Measurements from ENCODE around the gene TOP3A. TPM values are rescaled to one million over a fixed set of nuclear protein-coding genes. Genes with fewer than 3 reads are reported as not detected.

TOP3A gene
- total RNA-seq, 1 donor from 2014 or later = 49.2 TPM

DNA sequence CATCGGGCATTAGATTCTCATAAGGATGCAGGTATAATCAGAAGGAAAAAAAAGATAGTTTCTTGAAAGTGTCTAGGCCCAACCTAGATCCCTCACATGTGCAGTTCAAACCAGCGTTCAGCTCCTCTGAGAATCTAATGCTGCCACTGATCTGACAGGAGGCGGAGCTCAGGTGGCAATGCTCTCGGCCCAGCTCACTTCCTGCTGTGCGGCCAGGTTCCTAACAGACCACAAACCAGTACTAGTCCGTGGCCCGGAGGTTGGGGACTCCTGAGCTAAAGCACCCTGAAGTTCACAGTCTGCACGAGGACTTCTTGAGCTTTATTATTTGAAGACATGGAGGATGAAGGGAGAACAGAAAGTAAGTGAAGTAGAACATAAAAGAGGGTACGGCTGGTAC is 17.1 kb upstream of the TOP3A start:
- no peak overlapping the region for H3K4me3 Mint-ChIP-seq
- H3K4me1 ChIP-seq = no peaks in the 10 kb centered on the region
- no peaks in the 10 kb centered on the region for H3K9me3 ChIP-seq (ENCODE audit: low read depth)
- no peaks in the 10 kb centered on the region for H3F3A ChIP-seq (ENCODE audit: low read depth)
- H3K9ac ChIP-seq = no peak overlapping the region
- no peaks in the 10 kb centered on the region for H3K79me2 ChIP-seq (ENCODE audit: low read depth)
- H3K36me3 Mint-ChIP-seq = peaks cover 26% of the 10 kb centered on the region
- H3K4me2 ChIP-seq = no peak overlapping the region
- no peak for TF ChIP-seq EZH2phosphoT487 (IDR thresholded peaks at IDR 0.05)
- TF ChIP-seq, protein P1, sequence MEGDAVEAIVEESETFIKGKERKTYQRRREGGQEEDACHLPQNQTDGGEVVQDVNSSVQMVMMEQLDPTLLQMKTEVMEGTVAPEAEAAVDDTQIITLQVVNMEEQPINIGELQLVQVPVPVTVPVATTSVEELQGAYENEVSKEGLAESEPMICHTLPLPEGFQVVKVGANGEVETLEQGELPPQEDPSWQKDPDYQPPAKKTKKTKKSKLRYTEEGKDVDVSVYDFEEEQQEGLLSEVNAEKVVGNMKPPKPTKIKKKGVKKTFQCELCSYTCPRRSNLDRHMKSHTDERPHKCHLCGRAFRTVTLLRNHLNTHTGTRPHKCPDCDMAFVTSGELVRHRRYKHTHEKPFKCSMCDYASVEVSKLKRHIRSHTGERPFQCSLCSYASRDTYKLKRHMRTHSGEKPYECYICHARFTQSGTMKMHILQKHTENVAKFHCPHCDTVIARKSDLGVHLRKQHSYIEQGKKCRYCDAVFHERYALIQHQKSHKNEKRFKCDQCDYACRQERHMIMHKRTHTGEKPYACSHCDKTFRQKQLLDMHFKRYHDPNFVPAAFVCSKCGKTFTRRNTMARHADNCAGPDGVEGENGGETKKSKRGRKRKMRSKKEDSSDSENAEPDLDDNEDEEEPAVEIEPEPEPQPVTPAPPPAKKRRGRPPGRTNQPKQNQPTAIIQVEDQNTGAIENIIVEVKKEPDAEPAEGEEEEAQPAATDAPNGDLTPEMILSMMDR (IDR thresholded peaks at IDR 0.05) = no peak
- no peak for TF ChIP-seq EZH2 (IDR thresholded peaks at IDR 0.05)
- no peak overlapping the region for H3K27ac ChIP-seq
- H2AFZ ChIP-seq (replicated peaks) = no peak overlapping the region
- H3K9me3 Mint-ChIP-seq = no peaks in the 10 kb centered on the region
- no peak overlapping the region for H3K4me3 ChIP-seq
- H3K4me1 Mint-ChIP-seq = no peaks in the 10 kb centered on the region
- H3K36me3 ChIP-seq = no peaks in the 10 kb centered on the region
- no peaks in the 10 kb centered on the region for H3K27me3 ChIP-seq
- H3K27me3 Mint-ChIP-seq (ENCODE audit: insufficient read depth, low read depth) = no peaks in the 10 kb centered on the region
- H4K20me1 ChIP-seq (ENCODE audit: low read depth) = no peaks in the 10 kb centered on the region
- DNase-seq (ENCODE audit: low spot score) = no peak
- H3K27ac Mint-ChIP-seq = no peak overlapping the region

DNA sequence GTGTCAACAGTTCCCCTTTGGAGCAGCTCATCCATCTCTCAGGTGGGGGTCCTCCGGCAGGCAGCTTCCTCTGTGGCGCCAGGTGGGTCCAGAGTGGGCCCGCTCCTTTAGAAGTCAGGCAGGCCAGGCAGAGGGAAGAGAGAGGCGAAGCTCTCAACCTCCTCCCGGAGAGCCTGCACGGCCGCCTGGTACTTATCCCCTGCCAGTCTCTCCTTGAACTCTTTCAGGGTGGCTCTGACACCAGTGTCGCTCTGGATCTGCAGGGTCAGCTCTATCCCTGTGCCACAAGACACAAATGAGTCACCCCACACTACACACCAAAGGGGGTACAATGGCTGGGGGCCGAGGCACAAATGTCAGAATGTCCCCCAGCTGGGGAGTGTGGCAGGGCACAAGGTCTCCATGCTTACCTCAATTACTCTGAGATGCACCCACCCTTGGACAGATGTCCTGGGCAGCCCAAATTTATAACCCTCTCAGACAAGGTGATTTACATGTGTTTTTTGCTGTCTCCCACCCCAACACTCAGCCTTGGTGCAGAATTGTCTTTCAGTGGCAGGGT is 13.9 kb upstream of the TOP3A start:
- no peak overlapping the region for H3K4me3 ChIP-seq
- H4K20me1 ChIP-seq (ENCODE audit: low read depth) = no peaks in the 10 kb centered on the region
- H3K9me3 Mint-ChIP-seq = no peaks in the 10 kb centered on the region
- no peaks in the 10 kb centered on the region for H3K4me1 Mint-ChIP-seq
- H3K27ac ChIP-seq = no peak overlapping the region
- H3K36me3 ChIP-seq = no peaks in the 10 kb centered on the region
- H3F3A ChIP-seq (ENCODE audit: low read depth) = no peaks in the 10 kb centered on the region
- peaks cover 17% of the 10 kb centered on the region for H3K36me3 Mint-ChIP-seq
- H3K27me3 ChIP-seq = no peaks in the 10 kb centered on the region
- no peak overlapping the region for H3K9ac ChIP-seq
- no peak overlapping the region for H3K4me2 ChIP-seq
- H2AFZ ChIP-seq (replicated peaks) = no peak overlapping the region
- H3K79me2 ChIP-seq (ENCODE audit: low read depth) = no peaks in the 10 kb centered on the region
- no peak for TF ChIP-seq EZH2phosphoT487 (IDR thresholded peaks at IDR 0.05)
- no peak for TF ChIP-seq EZH2 (IDR thresholded peaks at IDR 0.05)
- TF ChIP-seq, protein P1 (IDR thresholded peaks at IDR 0.05) = no peak
- DNase-seq (ENCODE audit: low spot score) = no peak
- no peaks in the 10 kb centered on the region for H3K4me1 ChIP-seq
- no peaks in the 10 kb centered on the region for H3K27me3 Mint-ChIP-seq (ENCODE audit: insufficient read depth, low read depth)
- H3K27ac Mint-ChIP-seq = no peak overlapping the region
- no peaks in the 10 kb centered on the region for H3K9me3 ChIP-seq (ENCODE audit: low read depth)
- no peak overlapping the region for H3K4me3 Mint-ChIP-seq

DNA sequence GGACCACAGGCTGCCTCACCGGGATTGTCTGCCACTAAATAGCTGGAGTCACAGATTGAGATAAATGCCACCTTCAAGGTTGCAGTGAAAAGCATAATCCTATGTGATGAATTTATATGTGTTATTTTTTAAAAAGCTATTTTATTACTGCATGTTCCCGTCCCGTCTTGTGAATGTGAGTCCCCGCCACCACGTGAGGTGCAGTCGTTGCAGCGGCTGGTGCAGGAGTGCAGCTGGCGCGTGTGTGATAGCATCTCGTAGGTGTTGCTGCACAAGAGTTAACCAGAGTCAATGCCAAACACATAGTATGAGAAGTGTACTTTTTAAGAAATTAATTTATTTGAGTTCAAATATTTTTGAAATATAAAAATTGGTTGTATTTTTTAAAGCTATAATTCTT is 12.8 kb upstream of the TOP3A start:
- Histone ChIP-seq H3K79me2 (ENCODE audit: low read depth) (no peaks in the 10 kb centered on the region), H3K9ac (no peak overlapping the region), H3K4me2 (no peak overlapping the region), H2AFZ (replicated peaks) (no peak overlapping the region), H3K27me3 (no peaks in the 10 kb centered on the region), H3K36me3 (no peaks in the 10 kb centered on the region), H3K9me3 (ENCODE audit: low read depth) (no peaks in the 10 kb centered on the region), H4K20me1 (ENCODE audit: low read depth) (no peaks in the 10 kb centered on the region), H3K4me1 (no peaks in the 10 kb centered on the region), H3F3A (ENCODE audit: low read depth) (no peaks in the 10 kb centered on the region), H3K27ac (no peak overlapping the region), H3K4me3 (no peak overlapping the region)
- no peak for TF ChIP-seq EZH2 (IDR thresholded peaks at IDR 0.05)
- TF ChIP-seq, protein P1 (IDR thresholded peaks at IDR 0.05) = no peak
- no peak for TF ChIP-seq EZH2phosphoT487 (IDR thresholded peaks at IDR 0.05)
- no peaks in the 10 kb centered on the region for H3K4me1 Mint-ChIP-seq
- DNase-seq (ENCODE audit: low spot score) = no peak
- no peaks in the 10 kb centered on the region for H3K27me3 Mint-ChIP-seq (ENCODE audit: insufficient read depth, low read depth)
- no peak overlapping the region for H3K4me3 Mint-ChIP-seq
- no peaks in the 10 kb centered on the region for H3K9me3 Mint-ChIP-seq
- peaks cover 20% of the 10 kb centered on the region for H3K36me3 Mint-ChIP-seq
- H3K27ac Mint-ChIP-seq = no peak overlapping the region
